Left colon (tissue), 2 donors: Measurements from ENCODE around the gene PTPRG. TPM values are rescaled to one million over a fixed set of nuclear protein-coding genes. Genes with fewer than 3 reads are reported as not detected.

Experiments used
- ATAC-seq: fragments of 200-7000 bp; cut with Tn5 transposase; one replicate; pipeline ENCODE4 v1.9.1; 2020; ENCODE audit warnings: mild to moderate bottlenecking, moderate library complexity
- DNase-seq, 2 donors: peaks; one replicate each; pipeline ENCODE4 v3.0.0-alpha.2; 2020
- intact Hi-C, 2 donors: fragments of 100-400 bp; cut with DNase I in 1 of 2; cut with micrococcal nuclease in 1 of 2; formaldehyde crosslinking; loops; one replicate each; pipeline versions ENCODE4 v1.11.2 to v1.14.0; 2022; cut with DNase I, micrococcal nuclease
- total RNA-seq, 2 donors: library from RNA; stranded (reverse); fragmentation: NEBNext Ultra II Directional; extraction: Animal tissue kit (Norgen Biotek cat#: 25700); gene quantifications; one replicate each; pipeline ENCODE4 v1.2.1, GENCODE V29; 2021
- donor health status: DM: no; HTN: no; CAD: no.
- donor health status: DM: yes; HTN: yes; CAD: no.

The PTPRG gene
- total RNA-seq, 2 donors from 2014 or later, result 26.0 to 33.4 TPM

DNA sequence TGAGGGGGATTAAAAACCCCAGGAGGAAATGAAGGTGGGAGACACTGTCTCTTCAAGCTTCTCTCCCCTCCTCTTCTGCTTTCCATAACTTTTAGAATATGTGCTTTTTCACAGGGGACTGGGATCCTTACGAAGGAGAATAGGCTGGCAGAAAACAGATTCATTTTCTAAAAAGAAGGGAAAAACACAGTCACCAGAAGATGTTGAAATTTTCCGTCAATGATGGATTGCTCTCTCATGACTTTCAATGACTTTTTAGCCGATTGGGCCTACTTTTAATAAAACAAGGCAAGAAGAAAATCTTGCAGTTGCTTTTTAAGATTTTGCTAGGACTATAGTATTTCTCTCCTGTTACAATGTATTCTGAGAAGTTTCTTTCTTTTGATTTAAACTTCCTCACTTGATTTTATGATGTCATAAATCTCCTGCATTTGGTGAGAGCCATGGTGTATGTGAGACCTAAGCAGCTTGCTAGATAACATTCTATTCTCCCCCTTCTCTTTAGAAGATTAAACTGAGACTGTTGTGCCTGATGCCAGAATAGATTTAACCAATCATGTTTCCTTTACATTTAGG lies 570.7 kb downstream of the PTPRG start:
- no peak for DNase-seq
- intact Hi-C loops, result no loop called here
- ATAC-seq, result no peak

DNA sequence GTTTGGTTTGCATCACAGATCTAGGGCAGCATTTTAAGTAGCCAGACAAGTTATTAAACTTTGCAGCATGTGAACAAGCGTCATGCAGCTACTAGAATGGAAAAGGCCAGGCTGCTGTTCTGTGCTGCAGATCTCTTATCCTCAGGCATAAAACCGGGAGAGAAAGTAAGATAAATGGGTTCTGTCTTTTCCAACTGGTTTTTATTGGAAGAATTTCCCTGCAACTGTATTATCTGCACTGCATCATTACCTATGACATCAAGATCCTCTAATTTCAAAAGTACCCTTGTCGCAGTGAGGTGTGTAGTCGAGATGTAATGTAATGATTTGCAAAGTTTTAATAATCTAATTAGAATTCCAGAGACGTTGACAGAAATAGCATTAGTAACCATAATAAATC lies 571.6 kb downstream of the PTPRG start:
- DNase-seq (no peak), ATAC-seq (no peak)
- intact Hi-C loops, result no loop called here

DNA sequence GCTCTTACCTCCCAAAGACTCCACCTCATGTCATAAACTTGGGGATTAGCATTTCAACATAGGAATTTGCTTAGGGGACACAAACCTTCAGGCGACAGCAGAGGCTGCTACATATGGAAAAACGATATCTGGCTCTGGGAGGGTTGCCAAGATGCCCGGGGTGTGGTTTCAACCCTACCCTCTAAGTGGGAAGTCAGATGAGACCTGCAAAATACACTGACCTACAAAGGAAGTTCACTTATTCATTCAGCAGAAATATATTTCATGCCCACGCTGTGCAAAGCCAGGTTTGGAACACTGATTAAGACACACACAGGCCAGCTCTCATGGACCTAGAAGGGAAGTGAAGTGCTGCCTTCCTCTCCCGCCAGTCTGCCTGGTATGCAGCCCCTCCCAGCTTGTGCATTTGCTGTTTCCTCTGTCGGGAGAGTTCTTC lies 572.7 kb downstream of the PTPRG start:
- intact Hi-C loops, result no loop called here
- ATAC-seq, result peak; percentile 94
- DNase-seq, result peak; percentile 56 to 82

DNA sequence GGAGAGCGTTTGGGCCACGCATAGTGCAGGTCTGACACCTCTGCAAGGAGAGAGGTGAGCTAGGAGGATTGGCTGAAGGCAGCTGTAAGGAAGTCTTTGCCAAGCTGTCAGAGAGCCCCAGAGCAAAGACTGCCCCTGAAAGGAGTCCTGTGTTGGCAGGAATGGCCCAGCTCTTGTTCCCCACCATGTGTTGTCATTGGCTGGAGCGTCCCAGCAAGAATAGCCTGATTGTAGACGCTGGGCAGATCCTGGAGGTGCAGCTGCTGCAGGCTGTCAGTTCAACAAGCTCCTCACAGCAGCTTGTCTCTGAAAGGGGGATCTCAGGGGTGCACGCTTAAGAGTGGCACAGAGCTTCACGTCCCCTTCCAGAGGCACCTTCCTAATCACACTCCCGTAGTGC lies 574.4 kb downstream of the PTPRG start:
- intact Hi-C loops, result no loop called here
- no peak for ATAC-seq

DNA sequence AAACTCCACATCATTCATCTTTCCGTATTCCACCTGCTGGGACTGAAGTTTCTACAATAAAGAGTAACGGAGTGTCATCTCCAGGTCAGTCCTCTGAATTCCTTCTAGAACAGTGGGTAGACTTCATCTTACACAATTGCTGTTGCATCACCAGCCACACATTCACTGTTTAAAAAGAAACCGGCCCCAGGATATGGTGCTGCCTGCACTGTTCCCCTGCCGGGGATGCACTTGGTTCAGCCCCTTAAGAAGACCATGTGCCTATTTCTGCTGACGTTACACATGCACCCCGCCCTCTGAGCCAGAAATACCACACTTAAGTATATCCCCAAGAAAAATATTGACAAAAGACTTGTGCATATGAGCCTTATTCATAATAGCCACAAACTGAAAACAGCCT lies 578.6 kb downstream of the PTPRG start:
- DNase-seq, result no peak
- intact Hi-C loops, result no loop called here
- ATAC-seq, result no peak

More for the DNA sequence above, 574.4 kb downstream of the PTPRG start:
- no peak for DNase-seq

DNA sequence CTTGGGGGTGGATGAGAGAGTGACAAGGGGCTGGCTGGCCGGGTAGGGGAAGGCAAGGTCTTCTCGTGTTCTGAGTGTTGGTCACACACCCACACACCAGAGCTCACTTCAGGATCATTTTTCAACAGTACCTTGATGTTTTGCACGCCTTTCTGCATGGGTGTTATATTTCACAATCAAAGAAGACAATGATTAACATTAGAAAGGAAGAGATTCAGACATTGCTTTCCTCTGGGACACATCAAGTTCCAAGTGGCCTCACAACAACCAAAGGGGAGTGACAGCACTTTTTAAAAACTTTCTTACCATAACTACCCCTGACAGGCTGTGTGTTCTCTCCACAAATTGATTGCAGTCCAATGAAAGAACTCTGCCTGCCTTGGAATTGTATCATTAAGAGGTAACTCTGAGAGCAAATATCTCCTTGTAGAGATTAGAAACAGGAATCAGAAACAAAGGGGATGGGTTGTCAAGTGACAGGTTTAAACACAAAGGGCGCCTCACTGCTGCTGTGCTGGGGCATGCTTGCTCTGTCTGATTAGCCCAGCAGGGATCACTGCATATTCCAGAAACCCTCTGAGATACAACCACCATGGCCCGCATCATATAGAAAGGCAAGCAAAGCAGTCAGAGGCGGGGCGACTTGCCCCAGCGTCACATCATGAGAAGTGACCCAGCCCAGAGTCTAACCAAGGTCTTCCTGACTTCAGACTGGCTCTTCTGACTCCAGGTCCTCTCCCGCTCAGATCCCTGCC lies 581.1 kb downstream of the PTPRG start:
- DNase-seq (no peak), ATAC-seq (no peak)

DNA sequence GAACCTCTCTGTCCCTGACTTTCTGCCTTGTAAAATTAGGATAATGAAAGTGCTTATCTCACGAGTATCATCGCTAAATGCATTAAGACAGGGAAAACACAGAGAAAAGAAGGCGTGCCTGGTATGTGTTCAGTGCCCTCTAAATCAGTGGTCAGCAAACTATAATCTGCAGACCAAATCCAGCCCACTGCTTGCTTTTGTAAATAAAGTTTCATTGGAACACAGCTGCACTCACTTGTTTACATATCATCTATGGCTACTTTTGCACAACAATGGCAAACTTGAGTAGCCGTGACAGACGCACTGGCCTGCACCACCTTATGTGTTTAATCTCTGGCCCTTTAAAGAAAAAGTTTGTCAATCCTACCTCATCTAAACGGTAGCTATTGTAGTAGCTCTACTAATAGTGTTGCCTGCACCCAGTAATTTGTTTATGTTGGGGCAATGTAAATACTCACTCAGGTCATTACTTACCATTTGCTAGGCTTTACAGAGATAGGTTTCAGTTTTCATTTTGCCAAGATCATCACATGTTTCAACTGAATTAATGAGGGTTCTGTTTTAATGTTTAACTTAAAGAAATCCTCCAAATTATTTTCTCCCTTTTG lies 582.6 kb downstream of the PTPRG start:
- no peak for DNase-seq
- no peak for ATAC-seq
- intact Hi-C loops, result no loop called here

More for the DNA sequence above, 581.1 kb downstream of the PTPRG start:
- intact Hi-C loops, result no loop called here

DNA sequence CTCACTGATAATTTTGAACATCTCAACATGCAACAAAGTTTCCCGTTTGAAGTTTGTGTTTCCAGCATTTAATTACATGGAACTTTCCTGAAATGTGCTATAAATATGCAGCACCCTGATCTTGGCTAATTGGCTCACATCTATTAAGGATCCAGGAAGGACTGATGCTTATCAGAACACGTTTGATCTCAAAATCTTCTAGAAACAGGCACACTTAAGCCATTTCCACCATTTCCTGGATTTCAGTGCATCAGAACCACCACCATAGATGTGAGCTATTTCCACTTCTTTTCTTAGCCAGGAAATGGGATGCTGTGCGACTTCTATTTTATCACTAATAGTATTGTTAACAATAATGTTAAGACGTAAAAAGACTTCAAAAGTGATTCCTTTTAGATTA lies 583.1 kb downstream of the PTPRG start:
- intact Hi-C loops, result no loop called here

DNA sequence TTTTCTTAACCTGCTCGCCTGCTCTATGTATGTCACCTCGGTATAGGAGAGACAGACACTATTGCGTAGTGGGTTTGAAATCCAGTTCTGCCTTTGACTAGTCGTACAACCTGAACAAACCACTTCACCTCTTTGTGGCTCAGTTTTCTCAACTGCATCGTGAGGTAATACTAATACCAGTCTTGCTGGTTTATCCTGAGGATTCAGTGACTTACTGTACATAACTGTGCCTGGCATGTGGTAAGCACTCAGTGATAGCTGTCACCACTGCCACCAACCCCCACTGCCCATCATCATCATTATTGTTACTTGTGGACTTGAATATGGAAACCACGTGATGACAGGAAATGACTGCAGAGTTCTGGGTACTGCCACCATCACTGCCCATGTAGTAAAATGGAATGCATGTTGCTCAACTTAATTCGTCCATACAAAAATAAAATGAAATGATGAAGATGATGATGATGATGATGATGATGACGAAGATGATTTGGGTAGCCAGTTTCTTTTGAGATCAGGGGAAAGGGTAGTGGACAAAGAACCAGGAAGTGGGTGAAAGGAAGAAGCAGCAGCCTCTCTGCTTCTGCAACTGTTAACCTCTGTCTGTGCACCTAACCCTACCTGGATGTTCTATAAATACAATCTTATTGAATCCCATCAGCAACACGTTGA lies 583.9 kb downstream of the PTPRG start:
- intact Hi-C loops, result no loop called here
- ATAC-seq (no peak), DNase-seq (no peak)

More for the DNA sequence above, 583.1 kb downstream of the PTPRG start:
- DNase-seq (no peak), ATAC-seq (no peak)

DNA sequence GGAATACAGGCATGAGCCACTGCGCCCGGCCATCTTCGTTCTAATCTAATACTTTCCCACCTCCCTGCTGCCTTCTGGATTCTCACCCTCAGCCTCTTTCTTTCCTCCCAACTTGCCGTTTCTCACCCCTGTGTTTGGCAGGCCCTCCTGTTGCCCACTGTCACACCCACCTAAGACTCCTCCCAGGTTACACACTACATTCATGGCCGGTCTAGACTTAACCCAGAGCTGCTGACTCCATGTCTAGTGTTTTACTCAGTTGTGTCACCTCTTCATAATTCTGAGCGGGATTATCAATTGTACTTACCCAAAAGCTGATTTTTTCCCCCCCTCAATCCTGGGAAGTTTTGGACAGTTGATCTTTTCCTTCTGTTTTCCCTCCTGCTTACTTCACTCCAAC lies 588.2 kb downstream of the PTPRG start:
- DNase-seq (no peak), ATAC-seq (no peak)
- intact Hi-C loops, result no loop called here

DNA sequence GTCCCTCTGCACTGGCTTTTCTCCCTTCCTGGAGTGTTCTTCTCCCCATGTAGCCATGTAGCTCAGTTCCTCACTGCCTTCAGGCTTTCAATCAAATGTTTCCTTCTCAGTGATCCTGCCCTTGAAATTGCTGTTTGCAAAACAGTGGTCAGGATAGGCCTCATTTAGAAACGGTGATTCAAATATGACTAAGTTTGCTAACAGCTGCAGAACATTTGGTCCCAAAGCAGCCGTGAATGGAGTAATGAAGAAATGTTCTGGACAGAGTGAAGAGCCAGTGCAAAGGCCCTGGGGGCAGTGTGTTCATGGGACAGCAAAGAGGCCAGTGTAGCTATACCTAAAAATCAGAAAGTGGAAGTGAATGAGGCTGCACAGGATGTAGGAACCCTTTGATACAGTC lies 588.6 kb downstream of the PTPRG start:
- DNase-seq, result no peak
- no peak for ATAC-seq
- intact Hi-C loops, result no loop called here

DNA sequence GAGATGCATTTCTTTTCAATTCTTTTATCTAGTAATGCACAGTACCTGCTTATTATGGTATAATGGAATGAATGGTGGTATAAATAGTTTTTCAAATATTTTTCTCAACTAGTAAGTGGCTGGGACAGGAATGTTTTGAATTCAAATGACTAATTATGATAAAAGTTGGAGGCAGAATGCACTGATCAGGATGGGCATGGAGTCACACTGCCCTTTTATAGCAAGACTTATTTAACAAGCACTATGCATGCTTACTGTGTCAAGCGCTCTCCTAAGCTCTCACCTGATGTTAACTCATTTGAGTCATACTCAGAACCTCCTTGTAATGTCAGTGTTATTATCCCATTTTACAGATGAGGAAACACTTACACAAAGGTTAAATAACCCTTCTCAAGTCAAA lies 590.2 kb downstream of the PTPRG start:
- intact Hi-C loops, result no loop called here
- no peak for DNase-seq
- ATAC-seq, result no peak

DNA sequence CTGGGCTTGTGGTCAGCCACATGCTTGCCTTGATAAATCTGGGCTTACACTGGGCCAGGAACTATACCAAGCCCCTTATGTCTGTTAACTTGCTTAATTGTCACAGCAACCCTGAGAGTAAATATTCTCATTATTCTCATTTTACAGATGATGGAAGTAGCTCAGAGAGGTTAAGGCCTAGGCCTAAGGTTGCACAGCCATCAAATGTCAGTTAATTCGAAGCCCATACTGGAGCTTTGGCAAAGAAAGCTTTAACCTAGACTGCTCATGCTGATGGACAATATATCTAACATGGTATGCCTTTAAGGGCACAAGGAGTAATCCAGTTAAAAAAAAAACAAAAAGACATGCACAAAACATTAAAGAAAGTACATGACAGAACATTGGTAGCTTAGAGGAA lies 591.9 kb downstream of the PTPRG start:
- ATAC-seq, result no peak
- intact Hi-C loops, result no loop called here
- no peak for DNase-seq

DNA sequence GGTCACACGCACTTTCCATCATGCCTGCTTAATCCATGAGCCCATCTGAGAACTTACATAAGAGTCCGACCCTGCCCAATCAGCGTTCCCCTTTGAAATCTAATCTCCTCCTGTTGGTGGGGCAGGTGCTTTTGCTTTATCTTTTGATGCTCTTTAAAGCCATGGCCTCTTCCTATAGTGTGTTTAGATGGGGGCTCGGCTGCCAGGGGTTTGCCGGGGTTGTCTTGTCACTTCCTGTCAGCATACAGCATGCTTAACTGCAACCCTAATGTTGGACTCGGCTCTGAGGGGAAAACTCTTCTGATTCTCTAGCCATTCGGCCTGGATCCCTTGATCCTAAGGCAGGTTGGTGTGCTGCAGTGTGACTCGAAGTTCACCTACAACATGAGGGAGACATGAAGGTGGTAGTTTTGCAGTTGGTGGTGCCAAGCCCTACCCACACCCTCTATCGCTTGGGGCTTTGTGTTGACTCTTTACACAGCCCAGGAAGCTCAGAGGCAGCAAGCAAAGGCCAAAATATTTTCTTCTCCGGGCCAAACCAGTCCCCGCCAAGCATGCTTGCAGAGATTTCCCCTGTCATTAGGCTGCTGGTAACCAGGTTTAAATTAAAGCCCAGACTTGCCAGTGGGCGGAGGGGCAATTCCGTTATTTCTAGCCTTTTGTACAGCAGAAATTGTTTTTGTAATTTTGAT lies 593.2 kb downstream of the PTPRG start:
- DNase-seq, result no peak
- ATAC-seq, result no peak
- intact Hi-C loops, result no loop called here

DNA sequence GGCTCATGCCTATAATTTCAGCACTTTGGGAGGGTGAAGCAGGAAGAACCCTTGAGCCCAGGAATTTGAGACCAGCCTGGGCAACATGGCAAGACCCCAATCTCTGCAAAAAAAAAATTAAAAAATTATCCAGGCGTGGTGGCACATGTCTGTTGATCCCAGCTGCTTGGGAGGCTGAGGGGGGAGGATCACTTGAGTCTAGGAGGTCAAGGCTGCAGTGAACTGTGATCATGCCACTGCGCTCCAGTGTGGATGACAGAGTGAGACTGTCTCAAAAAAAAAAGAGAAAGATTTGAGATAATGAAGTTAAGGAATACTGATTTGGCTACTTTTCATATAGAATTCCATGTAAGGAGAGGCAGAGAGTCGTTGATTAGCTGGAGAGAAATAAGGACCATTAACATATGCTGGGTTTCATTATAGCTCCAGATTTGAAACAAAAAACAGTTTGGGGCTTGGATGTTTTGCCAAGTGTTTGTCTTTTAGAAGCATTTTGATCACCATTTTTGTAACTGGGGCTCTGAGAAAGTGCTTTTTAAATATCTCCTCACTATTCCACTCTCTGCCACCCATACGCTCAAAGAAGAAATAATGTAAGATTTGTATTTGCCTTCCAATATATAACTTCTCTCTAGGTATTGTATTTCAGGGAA lies 597.8 kb downstream of the PTPRG start:
- intact Hi-C loops, result no loop called here

DNA sequence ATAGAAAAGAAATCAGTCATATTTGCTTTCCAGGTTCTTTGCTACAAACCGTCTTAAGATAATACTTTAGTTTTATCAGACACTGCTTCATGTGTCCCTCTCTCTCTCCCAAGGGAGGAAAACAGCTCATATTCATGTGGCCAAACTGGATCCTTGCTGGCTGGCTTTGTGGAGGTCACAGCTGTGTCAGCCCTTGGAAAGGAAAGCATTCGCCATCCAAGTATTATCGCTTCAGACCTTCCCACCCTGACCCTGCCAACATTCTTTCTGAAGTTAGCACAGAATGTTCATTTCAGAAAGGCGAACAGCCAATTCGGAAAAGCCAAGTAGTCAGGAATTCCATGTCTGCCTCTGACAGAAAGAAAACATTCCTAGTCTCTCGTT lies 598.3 kb downstream of the PTPRG start:
- ATAC-seq (no peak), DNase-seq (peak; percentile 8 to 41)
- intact Hi-C loops, result no loop called here

More for the DNA sequence above, 597.8 kb downstream of the PTPRG start:
- ATAC-seq, result no peak
- DNase-seq, result no peak

DNA sequence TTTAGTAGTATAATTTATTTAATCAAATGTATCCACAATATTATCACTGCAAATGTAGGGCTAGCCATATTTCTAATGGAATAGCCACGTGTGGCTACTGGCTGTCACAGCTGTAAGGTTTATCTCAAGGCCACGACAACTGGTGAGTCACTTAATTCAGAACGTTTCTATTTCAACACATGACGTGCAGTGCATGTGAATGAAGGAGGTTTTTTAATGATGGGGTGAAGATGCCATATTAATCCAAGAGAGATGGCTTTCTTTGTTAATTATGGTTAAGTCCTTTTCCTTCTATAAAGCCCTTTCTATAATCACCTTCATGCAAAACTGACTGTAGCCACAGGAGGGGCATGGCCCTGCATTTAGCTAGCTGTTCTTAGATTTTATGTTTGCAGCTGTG lies 600.0 kb downstream of the PTPRG start:
- intact Hi-C loops, result no loop called here
- no peak for ATAC-seq
- no peak for DNase-seq

DNA sequence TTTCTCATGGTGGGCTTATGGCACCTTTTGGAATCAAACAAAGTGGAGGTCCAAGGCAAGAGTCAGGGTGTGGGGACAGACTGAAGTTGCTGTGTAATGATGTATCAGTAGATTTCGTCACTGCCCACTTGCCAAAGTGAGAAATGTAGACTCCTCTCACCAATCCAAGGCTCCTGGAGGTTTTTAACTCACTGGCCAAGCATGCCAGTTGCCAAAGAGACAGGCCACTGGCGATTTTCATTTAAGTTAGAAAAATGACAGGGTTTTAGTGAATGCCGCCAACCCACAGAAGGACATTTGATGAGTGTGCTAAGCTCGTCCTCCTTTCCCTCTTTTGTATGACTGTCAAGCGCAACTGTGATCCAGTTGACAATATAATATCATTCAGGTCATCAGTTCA lies 602.8 kb downstream of the PTPRG start:
- intact Hi-C loops, result no loop called here
- DNase-seq, result no peak
- no peak for ATAC-seq

DNA sequence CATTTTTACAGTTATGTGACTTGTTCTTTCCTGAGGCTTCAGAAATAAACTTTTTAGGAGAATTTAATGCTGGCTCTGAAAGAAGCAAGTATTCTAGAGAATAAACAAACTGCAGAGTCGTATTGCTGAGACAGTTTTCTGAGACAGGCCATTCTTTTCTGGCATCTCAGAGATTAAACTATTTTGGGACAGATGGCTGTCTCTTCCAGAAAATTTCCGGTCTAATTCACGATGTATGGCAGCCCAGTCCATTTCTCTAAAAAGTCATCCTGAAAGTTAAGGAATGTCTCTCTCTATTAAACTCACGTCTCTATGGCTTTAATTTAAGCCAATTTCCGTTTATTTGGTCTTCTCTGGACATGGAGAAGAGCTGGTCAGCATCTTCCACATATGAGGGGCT lies 603.4 kb downstream of the PTPRG start:
- intact Hi-C loops, result no loop called here
- no peak for ATAC-seq
- DNase-seq, result no peak
